Neural cell (in vitro differentiated cells): ENCODE data around the gene LCLAT1. TPM values are rescaled to one million over a fixed set of nuclear protein-coding genes. Genes with fewer than 3 reads are reported as not detected.
"Not testable (repeated sequence)": the region's sequence is repeated elsewhere in the genome, so short reads cannot be mapped to it uniquely, and the experiment has no call there.

Source experiments
- H2AFZ ChIP-seq: fragments of 200-600, 300-800 bp; sonication (generic), shearing (Covaris generic); 2 replicates; pipeline ENCODE4 v1.6.0; 2014; ENCODE audit warnings: low read depth, mild to moderate bottlenecking, antibody characterized with exemption, low read length, moderate library complexity
- H3F3A ChIP-seq: fragments of 200-600 bp; shearing (Covaris generic); 2 replicates; pipeline ENCODE4 v1.6.1; 2016; ENCODE audit warnings: mild to moderate bottlenecking, moderate library complexity, mixed read lengths, antibody characterized with exemption, low read length; ENCODE audit not compliant: insufficient read depth, poor library complexity, severe bottlenecking
- H3K27ac ChIP-seq: fragments of 200-600, 300-800 bp; sonication (generic), shearing (Covaris generic); 2 replicates; pipeline ENCODE4 v1.5.1; 2014; ENCODE audit warnings: mild to moderate bottlenecking, low read length, moderate library complexity
- H3K27me3 ChIP-seq: fragments of 300-800, 200-600 bp; sonication (generic), shearing (Covaris generic); 2 replicates; pipeline ENCODE4 v1.6.0; 2014; ENCODE audit warnings: mild to moderate bottlenecking, low read depth, low read length, moderate library complexity; ENCODE audit not compliant: insufficient read depth
- H3K36me3 ChIP-seq: fragments of 300-800, 200-600 bp; sonication (generic), shearing (Covaris generic); 2 replicates; pipeline ENCODE4 v1.5.1; 2014; ENCODE audit warnings: mild to moderate bottlenecking, antibody characterized with exemption, low read length, moderate library complexity; ENCODE audit not compliant: insufficient read depth
- H3K4me2 ChIP-seq: fragments of 300-800, 200-600 bp; sonication (generic), shearing (Covaris generic); 2 replicates; pipeline ENCODE4 v1.6.0; 2014; ENCODE audit warnings: mild to moderate bottlenecking, low read length
- H3K4me3 ChIP-seq: fragments of 300-800, 200-600 bp; sonication (generic), shearing (Covaris generic); 2 replicates; pipeline ENCODE4 v1.5.1; 2014; ENCODE audit warnings: mild to moderate bottlenecking, low read length, moderate library complexity
- H3K79me2 ChIP-seq: fragments of 200-600 bp; shearing (Covaris generic); replicated peaks from 2 replicates; pipeline ENCODE4 v1.6.0; 2014; ENCODE audit warnings: mild to moderate bottlenecking, low read length, moderate library complexity; ENCODE audit not compliant: insufficient read depth
- H3K9ac ChIP-seq: fragments of 300-800, 200-600 bp; sonication (generic), shearing (Covaris generic); 2 replicates; pipeline ENCODE4 v1.6.1; 2016; ENCODE audit warnings: mild to moderate bottlenecking, low read length, mixed read lengths
- H3K9me2 ChIP-seq: fragments of 200-600 bp; shearing (Covaris generic); 2 replicates; pipeline ENCODE4 v1.6.1; 2016; ENCODE audit warnings: mild to moderate bottlenecking, low read length, mixed read lengths; ENCODE audit not compliant: insufficient read depth
- H3K9me3 ChIP-seq: fragments of 200-600, 300-800 bp; sonication (generic), shearing (Covaris generic); 2 replicates; pipeline ENCODE4 v1.6.1; 2016; ENCODE audit warnings: mild to moderate bottlenecking, mixed run types, low read length, moderate library complexity, mixed read lengths
- H4K20me1 ChIP-seq: fragments of 200-600 bp; shearing (Covaris generic); 2 replicates; pipeline ENCODE4 v1.6.1; 2016; ENCODE audit warnings: mild to moderate bottlenecking, mixed run types; ENCODE audit not compliant: insufficient read depth
- CTCF ChIP-seq: fragments of 450-650 bp; IDR thresholded peaks from 2 replicates; pipeline ENCODE4 v1.5.1; 2014; ENCODE audit warnings: antibody characterized with exemption, mild to moderate bottlenecking, moderate library complexity; ENCODE audit not compliant: poor library complexity, severe bottlenecking
- EP300 ChIP-seq: fragments of 450-650 bp; conservative IDR thresholded peaks from 2 replicates; pipeline ENCODE4 v1.6.1; 2014; ENCODE audit warnings: antibody characterized with exemption, mild to moderate bottlenecking, moderate library complexity; ENCODE audit not compliant: poor library complexity, severe bottlenecking
- EZH2 ChIP-seq: fragments of 200-600, 300-800 bp; shearing (Covaris generic), sonication (generic); IDR thresholded peaks from 2 replicates; pipeline ENCODE4 v1.6.1; 2014; ENCODE audit warnings: antibody characterized with exemption, low read length, borderline replicate concordance, mild to moderate bottlenecking; ENCODE audit not compliant: insufficient read depth, poor library complexity, severe bottlenecking
- MXI1 ChIP-seq: fragments of 450-650 bp; conservative IDR thresholded peaks from 2 replicates; pipeline ENCODE4 v1.6.1; 2014; ENCODE audit warnings: antibody characterized with exemption, mild to moderate bottlenecking; ENCODE audit not compliant: poor library complexity, severe bottlenecking
- POLR2AphosphoS5 ChIP-seq: IDR thresholded peaks from 2 replicates; pipeline ENCODE4 v1.6.1; 2012
- RAD21 ChIP-seq: fragments of 450-650 bp; conservative IDR thresholded peaks from 2 replicates; pipeline ENCODE4 v1.6.1; 2014; ENCODE audit warnings: antibody characterized with exemption, mild to moderate bottlenecking, moderate library complexity
- SMC3 ChIP-seq: fragments of 450-650 bp; conservative IDR thresholded peaks from 2 replicates; pipeline ENCODE4 v1.6.1; 2014; ENCODE audit warnings: antibody characterized with exemption, mild to moderate bottlenecking, moderate library complexity; ENCODE audit not compliant: poor library complexity
- TAF1 ChIP-seq: IDR thresholded peaks from 2 replicates; pipeline ENCODE4 v1.6.1; 2012; ENCODE audit warnings: low read depth
- polyA plus RNA-seq: library from polyadenylated mRNA; depleted of rRNA; stranded (reverse); fragments of >200 nt; gene quantifications from 2 replicates; pipeline ENCODE4 v1.2.3, GENCODE V29; 2014
- TF ChIP-seq, protein P1 (sequence below): IDR thresholded peaks from 2 replicates; pipeline ENCODE4 v1.6.1; 2012; ENCODE audit warnings: borderline replicate concordance

Gene LCLAT1
- polyA plus RNA-seq, 1 donor from 2014 or later: 5.8 TPM

DNA sequence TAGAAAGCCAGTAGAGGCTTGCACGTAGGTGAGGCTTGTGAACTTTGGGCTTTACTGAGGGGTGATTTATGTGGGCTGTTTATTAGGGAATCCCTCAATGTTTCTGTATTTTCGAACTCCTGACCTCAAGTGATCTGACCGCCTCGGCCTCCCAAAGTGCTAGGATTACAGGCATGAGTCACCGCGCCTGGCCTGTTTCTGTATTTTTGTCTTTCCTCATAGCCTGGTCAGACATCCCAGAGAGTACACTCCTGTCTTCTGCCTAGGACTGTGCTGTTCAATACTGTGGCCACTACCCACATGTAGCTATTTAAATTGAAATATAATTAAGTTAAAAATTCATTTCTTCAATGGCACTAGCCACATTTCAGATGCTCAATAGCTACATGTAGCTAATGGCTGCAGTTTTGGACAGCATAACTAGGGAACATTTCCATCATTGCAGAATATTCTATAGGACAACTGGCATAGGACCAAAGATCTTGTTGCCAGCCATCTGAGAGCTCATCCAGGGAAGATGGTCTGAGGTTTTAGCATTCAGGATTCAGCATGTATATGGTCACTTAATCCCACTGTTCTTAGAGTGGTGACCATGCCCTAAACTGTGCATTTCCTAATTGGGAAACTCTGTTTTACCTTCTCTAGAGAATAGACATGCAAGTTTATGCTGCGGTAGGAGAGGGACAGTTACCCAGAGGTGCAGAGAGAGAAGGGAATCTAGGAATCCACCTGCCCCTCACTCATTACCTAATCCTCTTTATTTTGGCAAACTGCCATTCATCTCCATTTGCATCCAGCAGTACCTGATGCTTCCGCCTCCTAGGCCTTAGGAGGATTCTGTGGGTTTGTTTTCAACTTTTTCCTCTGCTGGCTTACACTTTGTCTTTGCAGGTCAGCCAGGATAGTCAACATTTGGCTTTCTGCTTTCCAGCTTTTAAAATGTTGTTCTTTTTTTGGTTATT is 64.4 kb downstream of the LCLAT1 start:
- Histone ChIP-seq H3K9ac (no peak overlapping the region), H3K27me3 (no peaks in the 10 kb centered on the region), H3K36me3 (no peaks in the 10 kb centered on the region), H3K4me3 (no peak overlapping the region), H4K20me1 (no peaks in the 10 kb centered on the region), H3K9me2 (no peaks in the 10 kb centered on the region), H3K79me2 (no peaks in the 10 kb centered on the region), H3K4me2 (no peak overlapping the region), H3K27ac (no peak overlapping the region), H3K9me3 (no peaks in the 10 kb centered on the region), H2AFZ (no peak overlapping the region), H3F3A (no peaks in the 10 kb centered on the region)
- TF ChIP-seq RAD21: no peak
- no peak for TF ChIP-seq SMC3
- TF ChIP-seq, protein P1, sequence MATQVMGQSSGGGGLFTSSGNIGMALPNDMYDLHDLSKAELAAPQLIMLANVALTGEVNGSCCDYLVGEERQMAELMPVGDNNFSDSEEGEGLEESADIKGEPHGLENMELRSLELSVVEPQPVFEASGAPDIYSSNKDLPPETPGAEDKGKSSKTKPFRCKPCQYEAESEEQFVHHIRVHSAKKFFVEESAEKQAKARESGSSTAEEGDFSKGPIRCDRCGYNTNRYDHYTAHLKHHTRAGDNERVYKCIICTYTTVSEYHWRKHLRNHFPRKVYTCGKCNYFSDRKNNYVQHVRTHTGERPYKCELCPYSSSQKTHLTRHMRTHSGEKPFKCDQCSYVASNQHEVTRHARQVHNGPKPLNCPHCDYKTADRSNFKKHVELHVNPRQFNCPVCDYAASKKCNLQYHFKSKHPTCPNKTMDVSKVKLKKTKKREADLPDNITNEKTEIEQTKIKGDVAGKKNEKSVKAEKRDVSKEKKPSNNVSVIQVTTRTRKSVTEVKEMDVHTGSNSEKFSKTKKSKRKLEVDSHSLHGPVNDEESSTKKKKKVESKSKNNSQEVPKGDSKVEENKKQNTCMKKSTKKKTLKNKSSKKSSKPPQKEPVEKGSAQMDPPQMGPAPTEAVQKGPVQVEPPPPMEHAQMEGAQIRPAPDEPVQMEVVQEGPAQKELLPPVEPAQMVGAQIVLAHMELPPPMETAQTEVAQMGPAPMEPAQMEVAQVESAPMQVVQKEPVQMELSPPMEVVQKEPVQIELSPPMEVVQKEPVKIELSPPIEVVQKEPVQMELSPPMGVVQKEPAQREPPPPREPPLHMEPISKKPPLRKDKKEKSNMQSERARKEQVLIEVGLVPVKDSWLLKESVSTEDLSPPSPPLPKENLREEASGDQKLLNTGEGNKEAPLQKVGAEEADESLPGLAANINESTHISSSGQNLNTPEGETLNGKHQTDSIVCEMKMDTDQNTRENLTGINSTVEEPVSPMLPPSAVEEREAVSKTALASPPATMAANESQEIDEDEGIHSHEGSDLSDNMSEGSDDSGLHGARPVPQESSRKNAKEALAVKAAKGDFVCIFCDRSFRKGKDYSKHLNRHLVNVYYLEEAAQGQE: no peak
- TF ChIP-seq POLR2AphosphoS5: no peak
- no peak for TF ChIP-seq EP300

DNA sequence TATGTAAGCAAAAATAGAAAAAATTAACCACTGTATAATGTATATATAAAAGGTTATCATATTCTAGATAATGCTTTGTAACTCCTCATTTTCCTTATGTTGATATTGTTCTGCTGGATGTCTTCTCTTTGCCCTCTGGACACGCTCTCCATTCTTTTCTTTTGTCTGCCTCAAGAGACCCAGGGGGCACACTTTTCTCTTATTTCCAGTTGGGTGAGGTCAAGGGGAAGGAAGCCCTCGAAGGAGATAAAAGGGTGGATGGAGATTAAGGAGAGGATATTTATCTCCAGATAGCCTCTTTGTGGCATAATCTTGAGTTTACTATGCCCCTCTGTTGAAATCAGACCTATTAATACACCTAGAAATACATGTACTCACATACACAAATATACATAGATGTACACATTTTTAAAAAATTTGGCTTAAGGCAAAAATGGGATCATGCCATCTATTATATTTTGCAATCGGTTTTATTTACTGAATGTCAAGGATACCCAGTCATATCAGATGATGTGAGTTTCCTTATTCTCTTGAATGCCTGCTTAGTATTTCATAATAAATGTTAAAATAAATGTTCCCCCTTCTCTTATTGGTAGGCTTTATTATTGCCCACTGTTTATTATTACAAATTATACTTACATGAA is 65.3 kb downstream of the LCLAT1 start:
- no peak overlapping the region for H3K27ac ChIP-seq
- TF ChIP-seq RAD21: no peak
- no peak for TF ChIP-seq CTCF
- no peak for TF ChIP-seq TAF1
- TF ChIP-seq, protein P1: no peak
- TF ChIP-seq POLR2AphosphoS5: no peak
- TF ChIP-seq MXI1: no peak
- no peak for TF ChIP-seq SMC3
- no peak for TF ChIP-seq EZH2
- no peak for TF ChIP-seq EP300
- H3K27me3 ChIP-seq: no peaks in the 10 kb centered on the region
- no peaks in the 10 kb centered on the region for H4K20me1 ChIP-seq
- H2AFZ ChIP-seq: no peak overlapping the region
- no peak overlapping the region for H3K9ac ChIP-seq
- no peaks in the 10 kb centered on the region for H3K9me3 ChIP-seq
- no peaks in the 10 kb centered on the region for H3K9me2 ChIP-seq
- no peaks in the 10 kb centered on the region for H3K36me3 ChIP-seq
- H3K4me2 ChIP-seq: no peak overlapping the region
- no peak overlapping the region for H3K4me3 ChIP-seq
- H3K79me2 ChIP-seq: no peaks in the 10 kb centered on the region
- H3F3A ChIP-seq: no peaks in the 10 kb centered on the region

DNA sequence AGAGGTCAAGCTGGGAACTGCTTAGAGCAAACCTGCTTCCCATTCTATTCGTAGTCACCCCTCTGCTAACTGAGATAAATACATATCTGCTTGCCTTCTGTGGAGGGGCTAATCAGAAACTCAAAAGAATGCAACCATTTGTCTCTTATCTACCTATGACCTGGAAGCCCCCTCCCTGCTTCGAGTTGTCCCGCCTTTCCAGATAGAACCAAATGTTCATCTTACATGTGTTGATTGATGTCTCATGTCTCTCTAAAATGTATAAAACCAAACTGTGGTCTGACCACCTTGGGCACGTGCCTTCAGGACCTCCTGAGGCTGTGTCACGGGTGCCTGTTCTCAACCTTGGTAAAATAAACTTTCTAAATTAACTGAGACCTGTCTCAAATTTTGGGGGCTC is 66.6 kb downstream of the LCLAT1 start:
- H3K27me3 ChIP-seq, H2AFZ ChIP-seq, H3F3A ChIP-seq, H3K9ac ChIP-seq, H3K79me2 ChIP-seq, H3K9me3 ChIP-seq, H3K27ac ChIP-seq, H3K36me3 ChIP-seq, H3K4me2 ChIP-seq, H3K9me2 ChIP-seq, H3K4me3 ChIP-seq, H4K20me1 ChIP-seq: not testable (repeated sequence)
